NCI-H1417 treated with DMSO at 0.1 percent for 48 hours (cell line): Measurements from ENCODE around the gene GORAB.

Source experiments
- DNase-seq: peaks from one replicate; lab custom pipeline; 2025; lab: John Stamatoyannopoulos, UW

The GORAB gene

DNA sequence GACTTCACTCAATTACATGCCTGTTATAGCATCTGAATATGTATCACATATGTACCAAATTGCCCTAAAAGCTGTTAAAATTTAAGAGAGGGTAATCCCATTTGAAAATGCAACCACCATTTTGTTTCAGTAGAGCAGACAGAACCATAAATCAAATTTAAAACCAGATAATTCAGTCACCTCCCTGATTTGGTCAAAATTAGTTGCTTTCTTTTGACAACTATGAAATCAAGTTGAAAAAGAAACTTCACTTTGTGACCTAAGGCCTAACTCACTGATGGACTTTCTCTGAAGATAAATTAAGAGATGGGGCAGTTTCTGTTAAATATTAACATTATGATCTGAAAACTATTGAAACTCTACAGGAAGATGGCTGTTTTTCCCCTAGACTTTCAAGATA, 6.7 kb downstream of the GORAB start:
- no peak for DNase-seq

DNA sequence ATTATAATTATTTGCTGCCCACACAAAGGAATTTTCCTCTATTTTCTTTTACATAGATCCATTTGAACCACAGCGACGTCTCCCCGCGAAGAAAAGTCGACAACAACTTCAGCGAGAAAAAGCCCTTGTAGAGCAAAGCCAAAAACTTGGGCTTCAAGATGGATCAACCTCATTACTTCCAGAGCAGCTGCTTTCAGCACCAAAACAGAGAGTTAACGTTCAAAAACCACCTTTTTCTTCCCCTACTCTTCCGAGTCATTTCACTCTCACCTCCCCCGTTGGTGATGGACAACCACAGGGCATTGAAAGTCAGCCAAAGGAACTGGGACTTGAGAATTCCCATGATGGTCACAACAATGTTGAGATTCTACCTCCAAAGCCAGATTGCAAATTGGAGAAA, 7.2 kb downstream of the GORAB start:
- no peak for DNase-seq

DNA sequence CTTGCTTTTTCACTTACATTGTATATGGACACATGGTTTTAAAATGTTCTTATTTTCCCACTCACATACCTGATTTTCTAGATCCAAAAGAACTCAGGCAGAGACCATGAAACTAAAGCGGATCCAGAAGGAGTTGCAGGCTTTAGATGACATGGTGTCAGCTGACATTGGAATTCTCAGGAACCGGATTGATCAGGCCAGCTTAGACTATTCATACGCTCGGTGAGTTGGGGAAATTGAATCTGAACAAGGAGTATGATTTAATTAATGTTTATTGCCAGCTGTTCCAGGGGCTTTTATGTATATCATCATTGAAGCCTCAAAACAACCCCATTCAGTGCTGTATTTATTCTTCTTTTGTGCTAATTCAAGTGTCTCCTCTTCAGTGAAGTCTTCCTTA, 12.7 kb downstream of the GORAB start:
- no peak for DNase-seq

DNA sequence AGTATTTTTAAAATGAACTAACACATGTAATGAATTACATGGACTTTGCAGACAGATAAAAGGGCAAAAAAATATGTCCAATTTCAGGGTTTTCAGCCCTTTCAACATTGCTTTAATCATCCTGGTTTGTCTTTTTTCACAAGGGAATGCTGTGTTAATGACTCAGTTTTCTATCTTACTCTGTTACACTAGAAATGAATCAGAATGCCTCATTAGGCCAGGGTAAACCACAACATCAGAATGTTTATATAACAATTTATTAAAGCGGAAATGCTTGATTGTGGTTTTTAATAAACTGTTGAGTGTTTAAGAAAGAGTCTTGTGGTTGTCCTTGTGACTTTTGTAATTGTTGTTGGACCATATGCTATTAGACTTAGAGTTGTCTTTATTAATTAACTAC, 13.5 kb downstream of the GORAB start:
- DNase-seq: no peak

DNA sequence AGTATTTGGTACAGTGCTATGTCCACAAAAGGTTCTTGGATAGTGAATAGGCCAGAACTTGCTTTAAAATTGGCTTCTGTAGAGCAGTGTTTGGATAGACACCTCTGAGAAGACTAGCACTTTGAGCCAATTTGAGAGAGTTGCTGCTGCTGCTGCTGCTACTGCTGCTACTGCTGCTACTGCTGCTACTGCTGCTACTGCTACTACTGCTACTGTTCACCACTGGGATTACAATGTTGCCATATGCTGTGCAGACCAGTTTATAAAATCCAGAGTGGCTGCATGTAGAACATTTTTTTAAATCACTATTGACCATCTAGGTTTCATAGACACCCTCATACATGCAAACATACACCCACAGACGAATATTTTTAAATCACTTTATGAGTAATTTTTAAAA, 15.3 kb downstream of the GORAB start:
- no peak for DNase-seq

DNA sequence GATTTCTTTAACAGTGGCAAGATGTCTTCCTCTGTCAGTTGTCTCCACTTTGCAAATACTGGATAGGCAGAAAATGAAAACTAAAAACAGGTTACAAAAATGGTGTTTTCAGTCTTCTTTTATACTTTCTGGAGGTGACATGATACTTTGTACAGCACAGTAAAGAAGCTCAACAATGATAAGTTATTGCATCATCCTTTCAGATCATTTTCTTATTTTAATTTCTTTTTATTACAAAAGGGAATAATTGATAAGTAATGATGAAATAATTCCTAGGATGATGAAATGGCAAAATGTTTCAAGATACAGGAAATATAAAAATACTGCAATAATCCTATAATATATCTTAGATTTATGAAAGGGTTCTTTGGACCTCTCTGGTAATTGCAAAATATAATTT, 16.5 kb downstream of the GORAB start:
- no peak for DNase-seq

DNA sequence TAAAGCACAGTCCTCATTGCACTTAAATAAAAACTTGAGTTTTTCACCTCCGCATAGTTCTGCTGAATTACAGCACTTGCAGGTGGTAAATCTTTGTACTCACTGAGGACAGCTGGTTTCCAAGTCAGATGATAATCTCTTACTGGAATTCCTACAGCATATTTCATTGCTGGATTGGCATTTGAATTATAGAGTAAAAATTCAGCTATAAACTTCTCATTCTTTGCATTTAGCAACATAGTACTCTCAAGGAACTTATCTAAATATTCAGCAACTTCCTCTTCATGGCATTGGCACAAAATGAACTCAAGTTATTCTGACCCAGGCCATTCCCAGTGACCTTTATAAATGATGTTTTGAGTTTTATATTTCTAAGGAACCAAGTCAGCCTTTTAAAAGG, 23.4 kb downstream of the GORAB start:
- DNase-seq: no peak

DNA sequence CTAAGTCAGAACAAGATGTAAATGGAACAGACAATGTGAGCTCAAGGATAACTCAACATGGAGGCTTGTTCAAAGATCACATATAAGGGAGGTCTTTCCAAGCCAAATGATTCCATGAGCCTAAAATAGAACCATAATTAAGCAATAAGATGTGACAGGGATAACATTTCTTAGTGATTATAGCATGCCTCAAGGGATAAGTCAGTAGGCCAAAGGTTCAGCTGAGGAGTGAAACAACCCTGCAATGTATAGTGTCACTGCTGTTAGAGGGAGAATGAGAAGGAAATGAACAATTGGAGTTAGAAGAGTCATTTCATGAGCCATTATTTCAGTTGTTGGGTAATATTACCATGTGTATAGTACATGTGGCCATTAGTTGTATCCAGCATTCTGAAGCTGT, 25.0 kb downstream of the GORAB start:
- DNase-seq: no peak

DNA sequence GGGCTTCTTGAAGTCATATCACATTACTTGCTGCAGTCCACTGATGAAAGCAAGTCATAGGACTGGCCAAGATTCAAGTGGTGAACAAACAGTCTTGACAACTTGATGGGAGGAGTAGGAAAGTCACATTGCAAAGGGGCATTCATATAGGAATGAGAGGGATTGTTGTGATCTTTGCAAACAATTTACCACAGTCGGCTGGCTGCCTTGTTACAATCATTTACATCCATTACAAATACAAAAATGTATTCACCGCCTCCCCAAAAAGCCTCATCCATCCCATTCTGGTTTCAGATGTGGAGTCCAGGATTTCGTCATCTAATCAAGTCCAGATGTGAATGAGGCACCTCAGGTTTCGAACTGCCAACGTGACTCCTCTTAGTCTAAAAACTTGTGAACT, 26.8 kb downstream of the GORAB start:
- DNase-seq: no peak

DNA sequence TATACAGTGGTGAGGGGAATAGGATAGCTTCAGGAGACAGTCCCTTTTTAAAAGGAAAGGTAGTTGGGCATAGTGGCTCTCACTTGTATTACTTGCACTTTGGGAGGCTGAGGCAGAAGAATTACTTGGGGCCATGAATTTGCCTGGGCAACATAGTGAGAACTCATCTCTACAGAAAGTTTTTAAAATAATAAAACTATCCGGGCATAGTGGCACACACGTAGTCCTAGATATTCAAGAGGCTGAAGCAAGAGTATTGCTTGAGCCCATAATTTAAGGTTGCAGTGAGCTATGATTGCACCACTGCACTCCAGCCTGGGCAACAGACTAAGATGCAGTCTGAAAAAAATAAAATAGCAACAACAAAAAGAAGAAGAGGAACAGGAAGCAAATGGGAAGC, 27.2 kb downstream of the GORAB start:
- no peak for DNase-seq

DNA sequence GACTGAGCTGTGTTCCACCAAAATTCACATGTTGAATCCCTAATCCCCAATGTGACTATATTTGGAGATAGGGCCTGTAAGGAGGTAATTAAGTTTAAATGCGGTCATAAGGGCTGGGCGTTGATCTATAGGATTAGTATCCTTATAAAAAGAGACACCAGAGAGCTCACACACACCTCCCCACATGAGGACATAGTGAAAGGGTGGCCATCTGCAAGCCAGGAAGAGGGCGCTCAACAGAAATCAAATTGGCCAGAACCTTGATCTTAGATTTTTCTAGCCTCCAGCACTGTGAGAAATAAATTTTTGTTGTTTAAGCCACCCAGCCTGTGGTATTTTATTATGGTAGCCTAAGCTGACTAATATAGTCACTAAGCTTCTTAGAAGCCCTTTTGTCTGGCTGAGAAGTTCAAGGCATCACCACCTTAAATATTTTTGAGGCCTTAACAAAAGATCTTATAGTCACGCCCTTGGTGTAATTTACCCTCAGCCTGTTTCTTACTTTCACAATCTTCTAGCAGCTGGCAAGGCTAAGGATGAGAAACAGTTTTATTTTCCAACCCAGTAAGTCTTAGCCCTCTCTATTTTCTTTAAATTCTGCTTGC, 28.8 kb downstream of the GORAB start:
- no peak for DNase-seq

DNA sequence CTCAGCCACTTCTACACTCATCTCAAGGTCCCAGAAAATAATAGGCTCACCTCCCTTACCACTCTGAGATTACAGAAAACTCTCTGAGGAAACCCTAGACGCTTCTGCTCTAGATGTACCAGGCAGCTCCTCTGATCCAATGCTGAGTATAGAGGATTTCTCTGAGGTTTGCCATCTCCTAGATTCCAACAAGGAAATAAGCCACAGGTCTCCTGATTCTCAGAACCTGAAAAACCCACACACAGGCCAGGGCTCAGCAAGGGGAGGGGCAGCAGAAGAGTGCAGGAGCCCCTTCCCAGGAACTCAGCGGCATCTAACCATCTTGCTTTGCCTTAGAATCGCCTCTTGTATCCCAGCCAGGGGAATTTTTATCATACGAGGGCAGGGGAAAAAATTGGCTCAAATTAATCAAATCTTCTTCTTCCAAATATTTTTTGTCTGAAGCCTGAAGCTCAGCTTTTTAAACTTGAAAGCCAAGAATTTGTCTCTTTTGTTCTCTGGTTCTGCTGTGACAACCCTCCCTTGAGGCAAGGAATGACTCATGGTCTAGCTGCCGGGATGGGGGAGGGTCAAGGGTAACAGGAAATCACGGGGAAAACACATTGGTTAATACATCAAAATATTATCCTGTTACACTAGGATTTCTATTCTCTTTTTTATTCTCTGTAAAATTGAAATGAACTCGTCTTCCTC, 30.8 kb downstream of the GORAB start:
- no peak for DNase-seq

DNA sequence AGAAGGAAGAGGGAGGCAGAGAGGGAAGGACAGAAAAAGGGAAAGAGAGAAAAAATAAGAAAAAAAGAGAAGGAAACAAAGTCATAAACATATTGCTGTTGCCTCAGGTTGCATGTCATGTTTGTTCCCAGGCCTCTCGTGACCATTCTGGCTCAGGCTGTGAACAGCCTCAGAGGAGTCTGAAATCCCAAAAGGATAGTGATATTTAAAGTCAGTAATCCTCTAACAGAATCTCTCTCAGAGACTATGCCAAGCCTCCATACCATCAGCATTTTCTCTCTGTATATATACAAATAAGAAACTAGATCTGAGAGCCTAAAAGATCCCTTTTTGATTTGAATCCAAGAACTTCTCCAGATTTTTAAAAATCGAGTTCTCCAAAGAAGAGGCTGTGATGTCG, 35.2 kb downstream of the GORAB start:
- DNase-seq: no peak

DNA sequence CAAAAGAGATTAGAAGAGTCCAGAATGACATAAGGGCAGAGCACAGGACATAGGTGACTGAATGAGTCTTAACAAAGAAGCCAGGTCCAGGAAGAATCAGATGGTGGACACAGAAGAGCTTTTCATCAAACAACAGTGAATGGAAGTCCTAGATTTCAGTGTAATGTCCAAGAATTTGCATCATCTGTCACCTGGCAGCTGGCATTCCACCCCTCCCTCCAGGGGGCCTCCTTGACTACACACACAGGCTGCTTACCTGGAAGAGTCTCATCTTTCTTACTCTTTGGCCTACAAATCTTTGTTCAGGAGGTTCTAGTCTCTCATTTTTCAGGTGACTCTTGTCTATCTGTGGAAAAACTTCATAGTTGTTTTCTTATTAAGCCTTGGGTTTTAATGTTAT, 36.2 kb downstream of the GORAB start:
- no peak for DNase-seq

DNA sequence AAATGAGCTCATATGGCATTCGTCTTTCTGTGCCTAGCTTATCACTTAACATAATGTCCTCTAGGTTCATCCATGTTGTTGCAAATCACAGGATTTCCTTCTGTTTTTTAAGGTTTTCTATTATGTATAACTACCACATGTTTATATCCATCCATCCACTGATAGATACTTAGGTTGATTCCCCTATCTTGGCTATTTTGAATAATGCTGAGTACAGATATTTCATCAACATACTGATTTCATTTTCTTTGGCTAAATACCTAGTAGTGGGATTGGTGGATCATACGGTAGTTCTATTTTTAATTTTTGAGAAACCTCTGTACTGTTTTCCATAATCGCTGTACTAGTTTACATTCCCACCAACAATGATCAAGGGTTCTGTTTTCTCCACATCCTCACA, 45.0 kb downstream of the GORAB start:
- DNase-seq: no peak

DNA sequence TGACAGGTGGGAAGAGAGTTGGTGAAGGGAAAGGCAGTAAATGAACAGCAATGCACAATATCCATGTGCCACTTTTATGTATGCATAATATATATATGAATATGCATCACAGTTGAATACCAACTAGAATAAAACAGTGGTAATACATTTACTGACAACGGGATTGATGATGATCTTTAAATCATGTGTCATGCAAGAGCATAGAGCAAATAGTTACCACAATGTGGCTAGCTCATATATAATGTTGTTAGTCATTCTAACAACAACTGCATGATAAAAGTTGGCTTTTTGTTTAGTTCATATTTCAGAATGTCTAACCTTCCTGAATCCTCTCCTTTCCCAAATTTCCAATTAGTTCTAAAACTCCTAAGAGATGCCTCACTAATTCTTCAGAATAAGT, 46.4 kb downstream of the GORAB start:
- DNase-seq: no peak

DNA sequence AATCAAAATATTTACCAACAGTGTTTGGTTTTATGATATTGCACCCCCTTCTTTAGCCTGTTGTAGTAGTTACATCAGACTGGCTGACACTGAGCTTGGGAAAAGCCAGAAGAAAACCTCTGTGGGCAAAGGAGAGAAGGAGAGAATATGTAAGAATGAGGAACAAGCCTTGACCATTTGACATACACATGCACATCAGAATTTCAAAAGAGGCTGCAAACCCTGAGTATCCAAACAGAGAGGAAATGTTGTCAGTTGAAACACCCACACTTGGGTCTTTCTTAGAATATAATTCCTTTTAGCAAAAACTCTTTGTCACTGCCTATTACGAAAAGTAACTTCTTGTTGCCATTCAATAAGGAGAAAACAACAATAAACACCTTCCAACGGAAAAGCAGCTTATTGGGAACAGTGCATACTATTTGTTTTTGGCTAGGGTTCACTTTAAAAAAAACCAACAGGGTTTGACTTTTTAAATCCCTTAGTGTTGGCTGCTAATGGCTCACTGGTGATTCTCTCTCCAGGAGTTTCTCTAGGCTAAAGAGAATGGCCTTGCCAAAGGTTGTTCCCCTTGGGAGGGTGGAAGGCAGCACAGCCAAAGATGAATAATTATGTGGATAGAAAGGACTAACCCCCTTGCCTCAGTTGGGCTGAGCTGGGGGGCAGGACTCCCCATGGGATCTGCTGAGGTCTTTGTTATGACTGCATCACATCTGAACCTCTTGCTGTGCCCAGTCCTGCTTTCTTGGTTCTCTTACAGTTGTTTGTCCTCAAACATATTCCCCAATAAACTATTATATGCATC, 48.9 kb downstream of the GORAB start:
- no peak for DNase-seq

DNA sequence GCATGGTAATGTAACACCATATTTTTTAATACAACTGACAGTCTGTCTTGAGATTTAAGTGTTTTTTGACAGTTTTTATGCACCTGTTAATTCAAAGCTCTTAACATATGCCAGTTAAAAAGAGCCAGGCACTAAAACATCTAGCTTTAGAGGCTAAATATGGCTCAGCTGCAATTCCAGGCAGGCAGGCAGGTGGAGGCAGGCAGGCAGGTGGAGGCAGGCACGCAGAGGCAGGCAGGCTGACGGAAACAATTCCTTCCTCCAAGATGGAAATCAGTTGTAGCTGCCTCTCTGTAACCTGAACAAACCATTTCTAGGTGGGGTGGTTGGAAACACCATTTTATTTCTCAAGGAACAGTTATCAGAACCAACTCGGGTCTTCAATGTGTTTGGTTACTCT, 51.2 kb downstream of the GORAB start:
- DNase-seq: no peak

DNA sequence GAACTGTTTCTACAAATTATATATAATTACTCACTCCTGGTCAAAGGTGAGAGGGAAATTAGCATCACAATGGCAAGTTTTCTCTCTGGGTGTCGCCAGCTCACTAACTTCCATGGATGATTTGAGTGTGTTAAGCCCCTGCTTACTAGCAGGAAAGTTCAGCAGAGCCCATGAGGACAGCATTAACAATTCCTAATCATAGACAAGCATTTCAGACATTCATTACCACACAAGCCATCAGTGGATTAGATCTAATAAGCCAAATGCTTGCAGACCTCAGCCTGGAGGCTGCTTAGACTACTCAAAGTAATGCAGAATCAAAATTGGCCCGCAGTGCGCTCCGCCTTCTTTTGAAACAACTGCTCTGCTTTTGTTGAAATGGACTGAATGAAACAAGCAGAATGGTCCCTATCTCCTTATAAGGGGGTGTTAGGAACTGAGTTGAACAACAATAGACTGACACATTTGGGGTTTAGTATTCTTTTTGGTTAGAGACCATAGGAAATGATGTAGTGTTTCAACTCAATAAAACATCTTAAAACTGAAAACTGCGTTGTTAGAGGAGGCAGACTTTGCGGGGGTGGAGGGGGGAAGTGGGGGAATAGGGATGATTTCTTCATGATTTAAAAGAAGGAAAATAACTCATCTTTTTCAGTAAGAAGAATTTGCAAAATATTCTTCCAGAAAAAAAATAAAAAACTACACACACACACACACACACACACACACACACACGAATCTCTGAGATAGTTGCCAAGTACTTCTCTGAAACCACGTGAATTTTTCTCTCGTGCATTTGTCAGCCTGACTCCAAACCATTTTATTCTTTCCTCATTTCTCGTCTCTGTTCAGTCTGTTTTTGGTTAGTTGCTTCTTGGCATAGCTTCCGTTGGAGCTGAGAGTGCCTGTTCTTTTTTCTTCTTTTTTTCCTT, 54.6 kb downstream of the GORAB start:
- DNase-seq: no peak

DNA sequence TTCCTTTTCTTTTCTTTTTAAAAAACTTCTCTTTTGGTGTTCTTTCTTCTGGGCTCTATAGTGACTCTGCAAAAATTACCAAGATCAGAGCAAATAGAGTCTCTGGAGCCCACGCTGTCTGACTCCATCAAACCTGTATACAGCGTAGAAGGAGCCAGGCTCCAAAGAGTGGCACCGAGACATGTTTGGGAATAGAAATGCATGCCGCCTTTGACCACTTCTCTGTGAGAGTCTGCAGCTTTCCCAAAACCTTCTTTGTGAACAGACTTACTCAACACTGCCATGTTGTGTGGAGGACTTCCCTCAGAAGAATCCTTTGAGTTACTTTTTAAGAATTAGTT, 55.3 kb downstream of the GORAB start:
- no peak for DNase-seq

DNA sequence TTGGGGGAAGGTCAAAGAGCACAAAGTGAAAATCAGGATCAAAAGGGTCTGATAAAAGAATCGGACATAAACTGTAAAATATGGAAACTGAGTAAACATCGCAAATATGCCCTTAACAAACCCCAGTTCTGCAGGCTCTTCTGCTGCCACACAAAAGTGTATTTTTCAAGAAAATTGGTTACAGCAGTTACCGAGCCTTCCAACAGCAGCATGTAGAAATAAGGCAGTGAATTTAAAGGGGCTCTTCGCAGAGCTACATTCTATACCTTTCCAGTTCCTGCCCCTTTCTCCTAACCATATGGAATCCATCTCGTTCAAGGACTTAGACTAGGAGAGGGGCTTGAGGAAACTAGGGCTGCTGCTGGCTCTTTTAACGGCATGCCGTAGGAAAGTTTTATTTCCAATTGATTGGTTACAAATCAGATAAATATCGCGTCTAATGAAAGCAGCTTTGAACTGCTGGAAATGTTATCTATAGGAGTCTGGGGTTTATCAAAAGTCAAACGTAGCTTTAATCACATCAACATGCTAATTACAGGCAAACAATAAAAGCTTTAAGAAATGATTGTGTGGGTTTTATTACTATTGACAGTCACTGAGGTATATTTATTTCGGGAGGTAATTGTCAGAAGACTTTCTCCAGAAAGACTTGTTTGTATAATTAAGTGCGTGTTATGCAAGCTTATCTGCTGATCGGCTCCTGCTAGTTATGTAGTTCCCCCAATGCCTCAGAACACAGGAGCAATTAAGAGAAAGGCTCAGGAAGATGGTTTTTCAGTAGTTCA, 59.1 kb downstream of the GORAB start:
- no peak for DNase-seq
